ENCODE data around the gene FILIP1L. TPM values are rescaled to one million over a fixed set of nuclear protein-coding genes. Genes with fewer than 3 reads are reported as not detected.

FILIP1L gene
- total RNA-seq, 1 experiment from 2014 or later = 0.17 TPM

GRCh38 chr3:99878005-99878404, 236.3 kb downstream of the FILIP1L start:
- ATAC-seq = peak; percentile 80
- Histone ChIP-seq H3K4me1 (ENCODE audit: control insufficient read depth in 1 of 2, insufficient read depth in 2 of 2, low read length in 2 of 2) (peaks cover 0 to 13% of the 10 kb centered on the region in 2 experiments; a peak in 2 of 4 replicates), H3K9ac (ENCODE audit: low read length) (no peak overlapping the region), H3K36me3 (ENCODE audit: control insufficient read depth in 1 of 2, insufficient read depth in 2 of 2, low read length in 2 of 2) (no peaks in the 10 kb centered on the region), H3K79me2 (ENCODE audit: insufficient read depth, low read length) (peaks cover 10% of the 10 kb centered on the region; the same call in 1 of the 2 replicates), H3K4me3 (replicated peaks in 1 of 2; ENCODE audit: low read depth in 1 of 2, low read length in 2 of 2) (no peak overlapping the region), H3K4me2 (ENCODE audit: low read length) (peak overlapping the region; percentile 56), H3K27me3 (ENCODE audit: insufficient read depth, low read length) (no peaks in the 10 kb centered on the region), H3K27ac (ENCODE audit: low read depth, low read length) (no peak overlapping the region), H4K20me1 (ENCODE audit: insufficient read depth) (no peaks in the 10 kb centered on the region), H3K9me2 (ENCODE audit: insufficient read depth) (no peaks in the 10 kb centered on the region), H2AFZ (ENCODE audit: low read depth, low read length, poor library complexity, severe bottlenecking) (no peak overlapping the region), H3K9me3 (ENCODE audit: control insufficient read depth in 1 of 2, insufficient read depth in 1 of 2, low read depth in 1 of 2, low read length in 2 of 2) (no peaks in the 10 kb centered on the region)
- no TSS peak for BruUV-seq (replicated peaks)
- ChIA-PET RAD21 (ENCODE audit: low non-redundant PET in 1 of 2, low total read pairs in 2 of 2, uncharacterized antibody in 2 of 2, unreplicated experiment in 2 of 2) (no interaction called here), POLR2A (no interaction called here), CTCF (interaction anchor here (1.2 kb wide), 1 partner anchor 35 kb away, joined by 3 read pairs; no protein-coding TSS in a partner anchor)
- peak; percentile 51 for DNase-seq (ENCODE audit: low read depth, low spot score)
- TF ChIP-seq FOSL1 (IDR thresholded peaks at IDR 0.05; ENCODE audit: low read depth) (peak; percentile 61), EZH2 (IDR thresholded peaks at IDR 0.05) (no peak), SP1 (IDR thresholded peaks at IDR 0.05; ENCODE audit: low read depth) (0 out of 2 replicates have a peak, but pooled peaks have one; percentile 18), EZH2phosphoT487 (IDR thresholded peaks at IDR 0.05; ENCODE audit: borderline replicate concordance) (no peak), TCF7L2 (IDR thresholded peaks at IDR 0.05; ENCODE audit: borderline replicate concordance, extremely low read depth, insufficient read depth, insufficient read length) (no peak), RAD21 (IDR thresholded peaks at IDR 0.05; ENCODE audit: low read depth) (no peak), ZNF274 (IDR thresholded peaks at IDR 0.05; ENCODE audit: low read depth, low read length) (no peak), REST (IDR thresholded peaks at IDR 0.05; ENCODE audit: low read depth) (no peak), CBX3 (IDR thresholded peaks at IDR 0.05; ENCODE audit: low read depth) (0 out of 2 replicates have a peak, but pooled peaks have one; percentile 24), JUND (IDR thresholded peaks at IDR 0.05) (peak; percentile 53), POLR2A (IDR thresholded peaks at IDR 0.05; ENCODE audit: borderline replicate concordance, extremely low read depth, insufficient read depth, insufficient read length) (no peak), SRF (IDR thresholded peaks at IDR 0.05; ENCODE audit: low read depth) (0 out of 2 replicates have a peak, but pooled peaks have one; percentile 27)
- intact Hi-C loops (cut with micrococcal nuclease) = no loop called here

Data from HCT116 (cell line).